Right cardiac atrium (tissue), 5 donors: Measurements from ENCODE around the gene CHERP. TPM values are rescaled to one million over a fixed set of nuclear protein-coding genes. Genes with fewer than 3 reads are reported as not detected.

ENCODE experiments used
- polyA plus RNA-seq: library from polyadenylated mRNA; stranded (reverse); fragments of 200-250 nt; gene quantifications from one replicate; pipeline ENCODE4 v1.2.3, GENCODE V29; 2013
- total RNA-seq, 4 donors: library from RNA; stranded (reverse); fragmentation: NEBNext Ultra II Directional; extraction: Animal tissue kit (Norgen Biotek cat#: 25700); gene quantifications; one replicate each; pipeline ENCODE4 v1.2.1, GENCODE V29; 2021
- donor health status: healthy with polysubstance abuse.
- donor health status: DM: no; HTN: yes; CAD: no.
- donor health status: DM: no; HTN: no; CAD: no.
- donor health status: DM: no; HTN: yes; CAD: no; lungs with severe emphysema.
- donor health status: DM: yes; HTN: yes; CAD: no.

CHERP gene
- total and polyA plus RNA-seq, 5 donors = 15.6 to 25.8 (median 20.7) TPM

Other genes with a start within 250 kb of the CHERP start
- gene KLF2, start 217.6 kb downstream of the CHERP start, total RNA-seq = 10 to 100 TPM; 53.3 to 73.5 (median 68.1) TPM
- 30.9 TPM for gene KLF2, start 217.6 kb downstream of the CHERP start, polyA plus RNA-seq
- gene EPS15L1, start 70.5 kb downstream of the CHERP start, total RNA-seq = 10 to 100 TPM; 64.6 to 88.9 (median 83.0) TPM
- gene EPS15L1, start 70.5 kb downstream of the CHERP start, polyA plus RNA-seq = 52.9 TPM
- gene CALR3, start 46.3 kb downstream of the CHERP start, total RNA-seq = not detected
- gene CALR3, start 46.3 kb downstream of the CHERP start, polyA plus RNA-seq = not detected
- 1 to 10 TPM; 3.4 to 4.2 (median 4.0) TPM for gene C19orf44, start 46.0 kb downstream of the CHERP start, total RNA-seq
- gene C19orf44, start 46.0 kb downstream of the CHERP start, polyA plus RNA-seq = 3.3 TPM
- 10 to 100 TPM; 21.0 to 26.6 (median 25.8) TPM for gene SLC35E1, start 30.0 kb upstream of the CHERP start, total RNA-seq
- 21.3 TPM for gene SLC35E1, start 30.0 kb upstream of the CHERP start, polyA plus RNA-seq
- gene MED26, start 85.8 kb upstream of the CHERP start, total RNA-seq = 1 to 10 TPM; 5.3 to 6.1 (median 5.6) TPM
- 4.5 TPM for gene MED26, start 85.8 kb upstream of the CHERP start, polyA plus RNA-seq
- gene SMIM7, start 117.7 kb upstream of the CHERP start, total RNA-seq = 10 to 100 TPM; 42.7 to 54.3 (median 45.9) TPM
- gene SMIM7, start 117.7 kb upstream of the CHERP start, polyA plus RNA-seq = 62.6 TPM
- 10 to 100 TPM in 3 of 4 donors, 1 to 10 TPM in 1; 6.8 to 17.0 (median 14.0) TPM for gene TMEM38A, start 118.7 kb upstream of the CHERP start, total RNA-seq
- gene TMEM38A, start 118.7 kb upstream of the CHERP start, polyA plus RNA-seq = 13.5 TPM
- under 1 TPM in 2 of 4 donors, not detected in 2; 0.03 to 0.08 TPM for gene NWD1, start 177.4 kb upstream of the CHERP start, total RNA-seq
- 0.02 TPM for gene NWD1, start 177.4 kb upstream of the CHERP start, polyA plus RNA-seq